Transverse colon (tissue), 4 donors: Measurements from ENCODE around the gene CFAP53.

Experiments
- POLR2A ChIP-seq: fragments of 450-650 bp; IDR thresholded peaks from one replicate; pipeline ENCODE4 v1.6.1; 2016; ENCODE audit warnings: antibody characterized with exemption, mild to moderate bottlenecking, moderate library complexity
- POLR2AphosphoS5 ChIP-seq, 3 donors: sonication (generic); formaldehyde crosslinking; IDR thresholded peaks; one replicate each; pipeline ENCODE4 v1.6.1; 2016; ENCODE audit warnings: antibody characterized with exemption in 3 of 3
- TF ChIP-seq, protein P1 (sequence below), 5 experiments: fragments of 200-600 bp in 3 of 5; fragments of 450-650 bp in 2 of 5; sonication (generic) in 3 of 5; IDR thresholded peaks; 1 replicate in 2 of 5; 2 replicates in 3 of 5; pipeline ENCODE4 v1.5.1; 2016 to 2017; ENCODE audit warnings: antibody characterized with exemption in 5 of 5, inconsistent platforms in 3 of 5, mild to moderate bottlenecking in 2 of 5, moderate library complexity in 1 of 5

DNA sequence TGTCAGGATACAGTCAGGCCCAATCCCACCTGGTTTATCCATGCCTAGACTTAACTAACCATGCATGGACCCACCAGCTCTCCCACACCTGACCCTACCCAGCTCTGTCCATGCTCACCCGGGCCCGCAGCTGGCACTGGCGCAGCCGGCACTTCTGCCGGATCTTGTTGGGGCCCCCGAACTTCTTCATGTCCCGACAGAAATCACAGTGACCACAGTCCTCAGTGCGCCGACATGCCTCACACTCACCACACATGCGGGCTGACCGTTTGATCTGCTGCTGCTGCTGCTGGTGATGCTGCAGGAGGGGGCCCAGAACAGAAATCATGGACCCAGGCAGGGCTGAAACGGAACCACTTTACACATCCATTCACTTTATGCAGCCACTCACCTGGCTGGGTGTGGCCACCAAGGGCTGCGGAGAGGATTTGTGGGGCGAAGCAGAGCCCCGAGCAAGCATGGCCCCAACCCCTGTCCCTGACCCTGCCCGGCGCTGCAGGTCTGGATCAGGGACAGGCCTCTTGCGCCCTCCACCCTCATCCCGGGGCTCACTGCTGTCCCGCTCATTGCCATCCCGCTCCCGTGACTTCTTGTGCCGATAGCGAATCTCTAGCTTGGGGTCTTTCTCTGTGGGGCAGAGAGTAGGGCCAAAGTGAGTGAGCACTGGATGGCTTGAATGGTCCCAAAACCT is 19.5 kb upstream of the CFAP53 start:
- TF ChIP-seq, protein P1, sequence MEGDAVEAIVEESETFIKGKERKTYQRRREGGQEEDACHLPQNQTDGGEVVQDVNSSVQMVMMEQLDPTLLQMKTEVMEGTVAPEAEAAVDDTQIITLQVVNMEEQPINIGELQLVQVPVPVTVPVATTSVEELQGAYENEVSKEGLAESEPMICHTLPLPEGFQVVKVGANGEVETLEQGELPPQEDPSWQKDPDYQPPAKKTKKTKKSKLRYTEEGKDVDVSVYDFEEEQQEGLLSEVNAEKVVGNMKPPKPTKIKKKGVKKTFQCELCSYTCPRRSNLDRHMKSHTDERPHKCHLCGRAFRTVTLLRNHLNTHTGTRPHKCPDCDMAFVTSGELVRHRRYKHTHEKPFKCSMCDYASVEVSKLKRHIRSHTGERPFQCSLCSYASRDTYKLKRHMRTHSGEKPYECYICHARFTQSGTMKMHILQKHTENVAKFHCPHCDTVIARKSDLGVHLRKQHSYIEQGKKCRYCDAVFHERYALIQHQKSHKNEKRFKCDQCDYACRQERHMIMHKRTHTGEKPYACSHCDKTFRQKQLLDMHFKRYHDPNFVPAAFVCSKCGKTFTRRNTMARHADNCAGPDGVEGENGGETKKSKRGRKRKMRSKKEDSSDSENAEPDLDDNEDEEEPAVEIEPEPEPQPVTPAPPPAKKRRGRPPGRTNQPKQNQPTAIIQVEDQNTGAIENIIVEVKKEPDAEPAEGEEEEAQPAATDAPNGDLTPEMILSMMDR (IDR thresholded peaks at IDR 0.05): no peak
- TF ChIP-seq POLR2A (no peak), POLR2AphosphoS5 (IDR thresholded peaks at IDR 0.05) (no peak)
